Measurements from ENCODE around the gene COL18A1. TPM values are rescaled to one million over a fixed set of nuclear protein-coding genes. Genes with fewer than 3 reads are reported as not detected.

Gene COL18A1
- total RNA-seq: 1 to 10 TPM; 5.6 to 6.9 TPM

DNA sequence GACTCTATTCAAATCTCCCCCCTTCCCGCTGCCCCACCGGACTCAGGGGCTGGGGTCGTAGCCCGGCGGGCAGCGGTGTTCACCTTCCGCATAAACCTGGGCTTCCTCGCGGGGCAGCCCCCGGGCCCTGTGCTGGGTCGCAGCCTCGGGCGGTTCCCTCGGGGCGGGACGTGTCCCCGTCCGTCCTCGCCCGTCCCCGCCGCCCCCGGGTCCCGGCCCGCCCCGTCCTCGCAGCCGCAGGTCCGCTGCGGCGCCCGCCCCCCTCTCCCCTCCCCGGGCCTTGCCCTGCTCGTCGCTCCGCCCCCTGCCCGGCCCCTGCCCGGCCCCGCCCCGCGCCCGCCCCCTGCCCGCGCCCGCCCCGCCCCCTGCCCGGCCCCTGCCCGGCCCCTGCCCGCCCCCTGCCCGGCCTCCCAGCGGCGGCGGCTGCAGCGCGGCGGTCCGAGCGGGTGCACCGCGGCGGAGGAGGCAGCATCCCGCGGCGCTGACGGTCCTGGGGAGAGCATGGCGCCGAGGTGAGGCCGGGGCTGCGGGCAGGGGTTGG is at the start of gene COL18A1:
TSS of gene COL18A1 (plus strand) at position 436 of the 541 bp plus-strand sequence. CDS start at position 502, 66 bp downstream.

DNA sequence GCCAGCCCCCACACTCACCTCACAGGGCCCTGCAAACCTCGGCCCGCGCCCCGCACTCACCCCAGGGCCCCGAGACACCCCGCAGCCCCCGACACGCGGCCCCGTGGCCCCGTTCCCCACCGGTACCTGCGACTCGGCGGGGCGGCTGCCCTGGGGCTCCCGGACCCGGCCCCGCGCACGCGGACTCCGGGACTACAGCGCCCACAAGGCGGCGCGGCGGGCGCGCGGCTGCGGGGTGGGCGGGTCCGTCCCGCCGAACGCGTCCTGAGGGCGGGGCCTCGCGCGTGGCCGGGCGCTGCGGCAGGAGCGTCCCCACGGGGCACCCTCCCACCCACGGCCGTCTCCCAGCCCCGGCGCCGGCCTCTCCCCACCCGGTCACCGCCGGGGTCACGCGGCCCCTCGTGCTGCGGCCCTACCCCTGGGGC is 137.3 kb downstream of the COL18A1 start, which contains the start of gene SLC19A1:
TSS of gene SLC19A1 (minus strand) at position 199 of the 425 bp plus-strand sequence. CDS start 4,481 bp downstream, outside the sequence.

Small RNA genes lying within 50 kb of the gene (microRNA-seq; reads per million reads assigned to microRNA genes)
- gene MIR6815 (ENCODE audit: borderline microRNAs expressed, borderline replicate concordance): not detected

Other genes starting within 250 kb of the COL18A1 start
- gene POFUT2, start 117.3 kb upstream of the COL18A1 start, total RNA-seq: 10 to 100 TPM; 19.4 to 20.2 TPM
- gene SLC19A1, start 137.3 kb downstream of the COL18A1 start, total RNA-seq: 10 to 100 TPM; 26.3 to 28.6 TPM
- 1 to 10 TPM; 3.8 to 4.1 TPM for gene PCBP3, start 238.6 kb downstream of the COL18A1 start, total RNA-seq